Fibroblast of lung (primary cell): ENCODE data around the gene GNG7.

Source experiments
- EZH2 ChIP-seq: IDR thresholded peaks from 2 replicates; pipeline ENCODE4 v1.5.1; 2012; ENCODE audit warnings: low read length, control low read depth, mild to moderate bottlenecking; ENCODE audit errors: missing control alignments
- TF ChIP-seq, protein P1 (sequence below), 2 donors: IDR thresholded peaks in 1 of 2; conservative IDR thresholded peaks in 1 of 2; 1 replicate in 1 of 2; 2 replicates in 1 of 2; pipeline ENCODE4 v1.5.1; 2011 to 2012; ENCODE audit warnings: low read length in 2 of 2, control low read depth in 1 of 2, inconsistent platforms in 1 of 2, low read depth in 1 of 2, mild to moderate bottlenecking in 1 of 2

- TF ChIP-seq, protein P1, sequence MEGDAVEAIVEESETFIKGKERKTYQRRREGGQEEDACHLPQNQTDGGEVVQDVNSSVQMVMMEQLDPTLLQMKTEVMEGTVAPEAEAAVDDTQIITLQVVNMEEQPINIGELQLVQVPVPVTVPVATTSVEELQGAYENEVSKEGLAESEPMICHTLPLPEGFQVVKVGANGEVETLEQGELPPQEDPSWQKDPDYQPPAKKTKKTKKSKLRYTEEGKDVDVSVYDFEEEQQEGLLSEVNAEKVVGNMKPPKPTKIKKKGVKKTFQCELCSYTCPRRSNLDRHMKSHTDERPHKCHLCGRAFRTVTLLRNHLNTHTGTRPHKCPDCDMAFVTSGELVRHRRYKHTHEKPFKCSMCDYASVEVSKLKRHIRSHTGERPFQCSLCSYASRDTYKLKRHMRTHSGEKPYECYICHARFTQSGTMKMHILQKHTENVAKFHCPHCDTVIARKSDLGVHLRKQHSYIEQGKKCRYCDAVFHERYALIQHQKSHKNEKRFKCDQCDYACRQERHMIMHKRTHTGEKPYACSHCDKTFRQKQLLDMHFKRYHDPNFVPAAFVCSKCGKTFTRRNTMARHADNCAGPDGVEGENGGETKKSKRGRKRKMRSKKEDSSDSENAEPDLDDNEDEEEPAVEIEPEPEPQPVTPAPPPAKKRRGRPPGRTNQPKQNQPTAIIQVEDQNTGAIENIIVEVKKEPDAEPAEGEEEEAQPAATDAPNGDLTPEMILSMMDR (conservative IDR thresholded peaks at IDR 0.05 in 1 of 2, IDR thresholded peaks at IDR 0.05 in 1 of 2; ENCODE audit: low read depth in 1 of 2, low read length in 2 of 2), result no peak
- TF ChIP-seq EZH2, result no peak
Observed at GRCh38 chr19:2577722-2578335, 124.7 kb downstream of the GNG7 start.
